Cardiac ventricle fibroblast (primary cell): ENCODE measurements around the gene GASK1B. TPM values are rescaled to one million over a fixed set of nuclear protein-coding genes. Genes with fewer than 3 reads are reported as not detected.

Source experiments
- total RNA-seq: library from RNA; depleted of rRNA; stranded (reverse); fragments of >200 nt; gene quantifications from 2 replicates; pipeline ENCODE4 v1.2.3, GENCODE V29; 2015

The GASK1B gene
- 130 and 141 TPM in 2 replicates for total RNA-seq

DNA sequence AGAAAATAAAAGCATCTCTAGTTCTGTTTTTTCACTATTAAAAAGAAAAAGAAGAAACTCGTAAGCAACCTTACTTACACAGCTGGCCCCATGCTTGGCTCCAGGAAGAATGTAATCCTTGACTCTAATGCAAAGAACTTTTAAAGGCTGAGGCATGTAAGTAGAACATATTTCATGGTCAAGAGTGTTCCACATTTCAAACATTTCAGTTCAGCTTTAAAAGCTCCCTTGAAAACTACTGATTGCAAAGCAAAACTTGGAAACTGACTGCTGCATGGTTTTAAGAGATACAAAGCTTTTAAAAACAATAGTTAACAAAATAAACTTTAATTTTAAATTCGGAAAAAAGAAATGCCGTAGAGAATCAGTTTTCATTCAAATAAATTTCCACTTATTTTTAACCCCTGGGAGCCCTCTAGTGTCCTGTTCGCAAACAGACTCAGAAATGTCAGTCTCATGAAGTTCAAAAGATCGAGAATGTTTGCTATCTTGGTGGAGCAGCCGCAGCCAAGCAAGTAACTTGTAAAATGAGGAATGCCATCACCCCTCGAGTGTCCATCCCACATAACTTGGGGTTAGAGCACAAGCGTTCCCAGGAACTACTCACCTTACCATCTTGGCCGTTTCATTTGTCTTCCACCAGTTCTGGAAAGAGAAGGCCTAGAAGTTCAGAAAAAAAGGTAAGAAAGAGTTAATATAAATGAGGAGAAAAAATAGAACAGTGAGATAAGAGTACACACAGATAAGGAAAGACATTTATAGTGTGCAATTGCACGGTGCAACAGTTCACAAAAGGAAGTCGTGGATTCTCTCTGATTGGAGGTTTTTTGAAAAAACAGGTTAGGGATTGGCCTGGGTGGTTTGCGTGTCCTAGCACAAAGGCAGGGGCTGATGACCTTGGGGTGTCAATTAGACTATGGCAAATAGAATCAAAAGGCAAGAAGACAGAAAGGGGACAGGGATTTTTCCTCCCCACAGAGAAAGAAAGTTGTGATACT lies at the start of gene GASK1B:
TSS of gene GASK1B (minus strand) at position 765 of the 998 bp plus-strand sequence. CDS start 1,650 bp downstream, outside the sequence.

DNA sequence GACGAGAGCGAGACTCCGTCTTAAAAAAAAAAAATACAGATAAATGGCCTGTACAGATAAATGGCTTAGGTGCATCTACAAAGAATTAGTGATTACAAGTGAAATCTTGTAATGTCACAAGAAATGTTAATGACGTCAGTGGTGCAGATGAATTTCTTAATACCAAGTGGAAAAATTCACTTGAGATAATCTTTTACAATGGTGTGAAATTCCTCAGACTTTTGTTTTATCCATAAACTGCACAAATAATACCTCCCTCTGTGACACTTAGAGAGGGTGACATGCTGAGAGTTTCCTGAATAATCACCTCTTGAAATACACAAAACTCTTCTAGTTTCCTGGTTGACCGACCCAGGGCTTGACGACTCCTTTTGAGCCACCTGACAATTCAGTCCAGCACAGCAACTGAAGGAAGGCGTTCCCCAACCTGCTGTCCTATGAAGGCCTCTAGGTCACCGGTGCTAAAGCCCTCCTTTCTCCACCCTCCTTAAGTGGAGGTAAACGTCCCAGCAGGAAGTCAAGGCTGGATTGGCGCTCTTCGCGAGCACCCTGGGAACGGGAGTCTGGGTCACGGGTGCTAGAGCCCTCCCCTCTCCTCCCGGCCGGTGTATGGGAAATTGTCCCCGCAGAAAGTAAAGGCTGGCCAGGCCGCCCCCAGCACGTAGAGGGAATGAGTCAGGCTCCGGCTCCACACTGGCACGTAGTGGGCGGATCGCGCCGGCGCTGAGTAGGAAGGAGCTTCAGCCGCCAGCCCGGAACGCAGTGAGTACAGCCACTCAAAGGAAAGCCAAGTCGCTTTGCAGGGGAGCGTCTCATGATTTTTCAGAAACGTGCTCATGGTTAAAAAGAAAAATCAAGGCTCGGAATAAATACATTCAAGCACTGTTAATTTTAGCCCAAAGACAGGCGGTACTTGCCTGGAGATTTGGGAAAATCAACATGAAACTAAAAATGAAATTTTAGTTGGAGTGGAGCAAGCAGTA lies 37.3 kb upstream of the GASK1B start, which contains the start of gene TMEM144:
TSS of gene TMEM144 (plus strand) at position 662 of the 983 bp plus-strand sequence. CDS start 2,182 bp downstream, outside the sequence.

Other genes starting within 250 kb of the GASK1B start
- gene TMEM144, start 37.5 kb upstream of the GASK1B start, total RNA-seq: 6.4 and 9.0 TPM in 2 replicates